HEK293 (cell line): Measurements from ENCODE around the gene JAZF1.

Source experiments
- CTCF ChIA-PET: fragments of 350-600 bp; formaldehyde crosslinking; extraction: SDS; loops from one replicate; lab custom pipeline; 2021; ENCODE audit warnings: antibody characterized with exemption; lab: Yijun Ruan, JAX
- POLR2A ChIA-PET: fragments of 300-600 bp; formaldehyde crosslinking; extraction: SDS; loops from one replicate; lab custom pipeline; 2020; ENCODE audit warnings: antibody characterized with exemption, inconsistent platforms; lab: Yijun Ruan, JAX
- H3K27ac ChIP-seq: fragments of 200-500 bp; sonication (Bioruptor generic); 2 replicates; pipeline ENCODE4 v1.5.1; 2014; ENCODE audit warnings: low read depth, low read length, control low read depth, inconsistent platforms; ENCODE audit errors: extremely low read depth
- H3K36me3 ChIP-seq, 2 experiments: fragments of 200-500 bp in 1 of 2; sonication (Bioruptor generic) in 1 of 2; 1 replicate in 1 of 2; 2 replicates in 1 of 2; pipeline ENCODE4 v1.5.1; 2014 to 2017; ENCODE audit warnings: inconsistent platforms in 2 of 2, low read length in 2 of 2; ENCODE audit not compliant: control insufficient read depth in 2 of 2, insufficient read depth in 1 of 2
- H3K4me1 ChIP-seq: fragments of 200-500 bp; sonication (Bioruptor generic); 2 replicates; pipeline ENCODE4 v1.5.1; 2014; ENCODE audit warnings: mild to moderate bottlenecking, low read length, inconsistent platforms; ENCODE audit not compliant: control insufficient read depth, insufficient read depth
- H3K4me3 ChIP-seq: 2 replicates; pipeline ENCODE4 v1.5.1; 2011; ENCODE audit warnings: low read depth, mild to moderate bottlenecking, control low read depth, low read length, moderate library complexity
- H3K9me3 ChIP-seq: fragments of 200-500 bp; sonication (Bioruptor generic); 2 replicates; pipeline ENCODE4 v1.5.1; 2014; ENCODE audit warnings: low read depth, low read length, inconsistent platforms; ENCODE audit not compliant: control insufficient read depth, insufficient read depth
- GLI2 ChIP-seq: fragments of 450-650 bp; formaldehyde crosslinking; IDR thresholded peaks from 2 replicates; pipeline ENCODE4; 2017; ENCODE audit warnings: missing biosample characterization, missing genetic modification characterization, low read depth, borderline replicate concordance
- PRDM1 ChIP-seq: fragments of 450-650 bp; formaldehyde crosslinking; IDR thresholded peaks from 2 replicates; pipeline ENCODE4; 2016; ENCODE audit warnings: missing biosample characterization, missing genetic modification characterization
- ZNF146 ChIP-seq: fragments of 450-650 bp; formaldehyde crosslinking; IDR thresholded peaks from 2 replicates; pipeline ENCODE4 v1.5.1; 2016; ENCODE audit warnings: missing biosample characterization, missing genetic modification characterization
- ZNF169 ChIP-seq: fragments of 450-650 bp; formaldehyde crosslinking; IDR thresholded peaks from 2 replicates; pipeline ENCODE4 v1.5.1; 2016; ENCODE audit warnings: missing biosample characterization, missing genetic modification characterization
- ZNF202 ChIP-seq: fragments of 450-650 bp; formaldehyde crosslinking; IDR thresholded peaks from 2 replicates; pipeline ENCODE4 v1.5.1; 2016; ENCODE audit warnings: missing biosample characterization, missing genetic modification characterization, borderline replicate concordance
- ZNF366 ChIP-seq: fragments of 450-650 bp; formaldehyde crosslinking; conservative IDR thresholded peaks from 2 replicates; pipeline ENCODE4 v1.5.1; 2016; ENCODE audit warnings: missing biosample characterization, missing genetic modification characterization
- ZNF48 ChIP-seq: fragments of 450-650 bp; formaldehyde crosslinking; IDR thresholded peaks from 2 replicates; pipeline ENCODE4 v1.5.1; 2016; ENCODE audit warnings: missing biosample characterization, missing genetic modification characterization
- ZNF529 ChIP-seq: fragments of 450-650 bp; formaldehyde crosslinking; IDR thresholded peaks from 2 replicates; pipeline ENCODE4 v1.5.1; 2017; ENCODE audit warnings: missing genetic modification characterization, missing biosample characterization; ENCODE audit not compliant: insufficient replicate concordance
- ZNF544 ChIP-seq: fragments of 450-650 bp; formaldehyde crosslinking; IDR thresholded peaks from 2 replicates; pipeline ENCODE4 v1.5.0; 2017; ENCODE audit warnings: missing biosample characterization, missing genetic modification characterization
- ZNF621 ChIP-seq: fragments of 450-650 bp; formaldehyde crosslinking; IDR thresholded peaks from 2 replicates; pipeline ENCODE4 v1.5.1; 2017; ENCODE audit warnings: missing biosample characterization, missing genetic modification characterization
- ZNF629 ChIP-seq: fragments of 450-650 bp; formaldehyde crosslinking; IDR thresholded peaks from 2 replicates; pipeline ENCODE4 v1.5.1; 2017; ENCODE audit warnings: missing biosample characterization, missing genetic modification characterization
- TF ChIP-seq, protein P1 (sequence below): fragments of 450-650 bp; formaldehyde crosslinking; IDR thresholded peaks from 2 replicates; pipeline ENCODE4 v1.5.1; 2017; ENCODE audit warnings: missing biosample characterization, missing genetic modification characterization
- TF ChIP-seq, protein P2 (sequence below): fragments of 450-650 bp; formaldehyde crosslinking; IDR thresholded peaks from 2 replicates; pipeline ENCODE4 v1.5.1; 2017; ENCODE audit warnings: missing biosample characterization, missing genetic modification characterization
- TF ChIP-seq, protein P3 (sequence below): fragments of 450-650 bp; formaldehyde crosslinking; IDR thresholded peaks from 2 replicates; pipeline ENCODE4 v1.5.1; 2016; ENCODE audit warnings: missing biosample characterization, missing genetic modification characterization
- TF ChIP-seq, protein P4 (sequence below): fragments of 450-650 bp; formaldehyde crosslinking; IDR thresholded peaks from 2 replicates; pipeline ENCODE4 v1.5.1; 2016; ENCODE audit warnings: missing biosample characterization, missing genetic modification characterization
- TF ChIP-seq, protein P5 (sequence below): fragments of 450-650 bp; formaldehyde crosslinking; conservative IDR thresholded peaks from 2 replicates; pipeline ENCODE4 v1.5.1; 2016; ENCODE audit warnings: low read depth, missing biosample characterization, missing genetic modification characterization
- TF ChIP-seq, protein P6 (sequence below): fragments of 450-650 bp; formaldehyde crosslinking; IDR thresholded peaks from 2 replicates; pipeline ENCODE4 v1.5.1; 2016; ENCODE audit warnings: missing biosample characterization, missing genetic modification characterization, borderline replicate concordance

Gene JAZF1

DNA sequence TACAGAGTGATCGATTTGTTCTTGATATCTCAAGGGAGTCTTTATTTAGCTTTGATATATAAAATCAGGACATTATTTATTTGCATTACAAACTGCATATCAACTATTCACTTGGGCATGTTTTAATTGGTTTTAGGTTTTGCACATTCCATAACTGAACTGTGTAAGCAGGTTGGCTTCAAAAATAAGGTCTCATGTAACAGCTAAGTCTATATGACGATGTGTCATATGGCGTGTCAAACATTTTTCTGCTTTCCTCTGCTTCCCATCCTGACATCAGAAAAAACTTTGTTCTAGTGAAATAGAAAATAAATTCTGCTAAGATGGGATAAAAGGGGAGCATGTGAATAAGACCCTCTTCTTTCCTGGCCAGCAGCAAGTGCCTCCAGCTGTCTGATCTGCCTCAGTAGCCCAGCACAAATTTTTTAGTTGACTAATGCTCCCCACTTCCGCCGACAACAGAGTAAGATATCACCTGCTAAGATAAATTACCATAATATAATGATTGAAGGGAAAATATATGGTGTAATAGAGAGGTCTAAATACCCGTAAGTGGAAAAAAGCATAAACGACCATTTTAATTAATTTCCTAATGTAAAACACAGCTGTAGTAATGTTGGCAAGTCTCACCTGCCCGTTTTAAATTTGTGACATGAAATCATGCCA, 260.2 kb downstream of the JAZF1 start:
- Histone ChIP-seq H3K4me3 (no peak overlapping the region), H3K36me3 (no peaks in the 10 kb centered on the region), H3K4me1 (peaks cover 9% of the 10 kb centered on the region; the same call in 1 of the 2 replicates), H3K27ac (no peak overlapping the region), H3K9me3 (no peaks in the 10 kb centered on the region)
- CTCF ChIA-PET = interaction anchor here (0.5 to 4.3 kb wide), 26 partner anchors 9 to 758 kb away, joined by 3 to 26 read pairs (median 4); partner anchors contain the start of gene HOXA13
- POLR2A ChIA-PET = interaction anchor here (0.7 to 1.7 kb wide), 5 partner anchors 136 to 738 kb away, joined by 3 to 5 read pairs (median 4); no protein-coding TSS in a partner anchor
- TF ChIP-seq ZNF544 (no peak), ZNF169 (tag by site-specific recombination) (no peak), ZNF629 (tag by site-specific recombination) (no peak), ZNF529 (tag by site-specific recombination) (no peak), ZNF621 (no peak), PRDM1 (tag by site-specific recombination) (no peak), ZNF366 (tag by site-specific recombination) (no peak), ZNF146 (no peak), GLI2 (tag by site-specific recombination) (no peak), ZNF48 (tag by site-specific recombination) (no peak), ZNF202 (tag by site-specific recombination) (no peak)
- TF ChIP-seq, protein P1, sequence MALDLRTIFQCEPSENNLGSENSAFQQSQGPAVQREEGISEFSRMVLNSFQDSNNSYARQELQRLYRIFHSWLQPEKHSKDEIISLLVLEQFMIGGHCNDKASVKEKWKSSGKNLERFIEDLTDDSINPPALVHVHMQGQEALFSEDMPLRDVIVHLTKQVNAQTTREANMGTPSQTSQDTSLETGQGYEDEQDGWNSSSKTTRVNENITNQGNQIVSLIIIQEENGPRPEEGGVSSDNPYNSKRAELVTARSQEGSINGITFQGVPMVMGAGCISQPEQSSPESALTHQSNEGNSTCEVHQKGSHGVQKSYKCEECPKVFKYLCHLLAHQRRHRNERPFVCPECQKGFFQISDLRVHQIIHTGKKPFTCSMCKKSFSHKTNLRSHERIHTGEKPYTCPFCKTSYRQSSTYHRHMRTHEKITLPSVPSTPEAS = no peak
- TF ChIP-seq, protein P2, sequence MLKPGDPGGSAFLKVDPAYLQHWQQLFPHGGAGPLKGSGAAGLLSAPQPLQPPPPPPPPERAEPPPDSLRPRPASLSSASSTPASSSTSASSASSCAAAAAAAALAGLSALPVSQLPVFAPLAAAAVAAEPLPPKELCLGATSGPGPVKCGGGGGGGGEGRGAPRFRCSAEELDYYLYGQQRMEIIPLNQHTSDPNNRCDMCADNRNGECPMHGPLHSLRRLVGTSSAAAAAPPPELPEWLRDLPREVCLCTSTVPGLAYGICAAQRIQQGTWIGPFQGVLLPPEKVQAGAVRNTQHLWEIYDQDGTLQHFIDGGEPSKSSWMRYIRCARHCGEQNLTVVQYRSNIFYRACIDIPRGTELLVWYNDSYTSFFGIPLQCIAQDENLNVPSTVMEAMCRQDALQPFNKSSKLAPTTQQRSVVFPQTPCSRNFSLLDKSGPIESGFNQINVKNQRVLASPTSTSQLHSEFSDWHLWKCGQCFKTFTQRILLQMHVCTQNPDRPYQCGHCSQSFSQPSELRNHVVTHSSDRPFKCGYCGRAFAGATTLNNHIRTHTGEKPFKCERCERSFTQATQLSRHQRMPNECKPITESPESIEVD (tag by site-specific recombination) = no peak
- TF ChIP-seq, protein P3, sequence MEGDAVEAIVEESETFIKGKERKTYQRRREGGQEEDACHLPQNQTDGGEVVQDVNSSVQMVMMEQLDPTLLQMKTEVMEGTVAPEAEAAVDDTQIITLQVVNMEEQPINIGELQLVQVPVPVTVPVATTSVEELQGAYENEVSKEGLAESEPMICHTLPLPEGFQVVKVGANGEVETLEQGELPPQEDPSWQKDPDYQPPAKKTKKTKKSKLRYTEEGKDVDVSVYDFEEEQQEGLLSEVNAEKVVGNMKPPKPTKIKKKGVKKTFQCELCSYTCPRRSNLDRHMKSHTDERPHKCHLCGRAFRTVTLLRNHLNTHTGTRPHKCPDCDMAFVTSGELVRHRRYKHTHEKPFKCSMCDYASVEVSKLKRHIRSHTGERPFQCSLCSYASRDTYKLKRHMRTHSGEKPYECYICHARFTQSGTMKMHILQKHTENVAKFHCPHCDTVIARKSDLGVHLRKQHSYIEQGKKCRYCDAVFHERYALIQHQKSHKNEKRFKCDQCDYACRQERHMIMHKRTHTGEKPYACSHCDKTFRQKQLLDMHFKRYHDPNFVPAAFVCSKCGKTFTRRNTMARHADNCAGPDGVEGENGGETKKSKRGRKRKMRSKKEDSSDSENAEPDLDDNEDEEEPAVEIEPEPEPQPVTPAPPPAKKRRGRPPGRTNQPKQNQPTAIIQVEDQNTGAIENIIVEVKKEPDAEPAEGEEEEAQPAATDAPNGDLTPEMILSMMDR (tag by site-specific recombination) = no peak
- TF ChIP-seq, protein P4, sequence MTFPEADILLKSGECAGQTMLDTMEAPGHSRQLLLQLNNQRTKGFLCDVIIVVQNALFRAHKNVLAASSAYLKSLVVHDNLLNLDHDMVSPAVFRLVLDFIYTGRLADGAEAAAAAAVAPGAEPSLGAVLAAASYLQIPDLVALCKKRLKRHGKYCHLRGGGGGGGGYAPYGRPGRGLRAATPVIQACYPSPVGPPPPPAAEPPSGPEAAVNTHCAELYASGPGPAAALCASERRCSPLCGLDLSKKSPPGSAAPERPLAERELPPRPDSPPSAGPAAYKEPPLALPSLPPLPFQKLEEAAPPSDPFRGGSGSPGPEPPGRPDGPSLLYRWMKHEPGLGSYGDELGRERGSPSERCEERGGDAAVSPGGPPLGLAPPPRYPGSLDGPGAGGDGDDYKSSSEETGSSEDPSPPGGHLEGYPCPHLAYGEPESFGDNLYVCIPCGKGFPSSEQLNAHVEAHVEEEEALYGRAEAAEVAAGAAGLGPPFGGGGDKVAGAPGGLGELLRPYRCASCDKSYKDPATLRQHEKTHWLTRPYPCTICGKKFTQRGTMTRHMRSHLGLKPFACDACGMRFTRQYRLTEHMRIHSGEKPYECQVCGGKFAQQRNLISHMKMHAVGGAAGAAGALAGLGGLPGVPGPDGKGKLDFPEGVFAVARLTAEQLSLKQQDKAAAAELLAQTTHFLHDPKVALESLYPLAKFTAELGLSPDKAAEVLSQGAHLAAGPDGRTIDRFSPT (tag by site-specific recombination) = no peak
- TF ChIP-seq, protein P5, sequence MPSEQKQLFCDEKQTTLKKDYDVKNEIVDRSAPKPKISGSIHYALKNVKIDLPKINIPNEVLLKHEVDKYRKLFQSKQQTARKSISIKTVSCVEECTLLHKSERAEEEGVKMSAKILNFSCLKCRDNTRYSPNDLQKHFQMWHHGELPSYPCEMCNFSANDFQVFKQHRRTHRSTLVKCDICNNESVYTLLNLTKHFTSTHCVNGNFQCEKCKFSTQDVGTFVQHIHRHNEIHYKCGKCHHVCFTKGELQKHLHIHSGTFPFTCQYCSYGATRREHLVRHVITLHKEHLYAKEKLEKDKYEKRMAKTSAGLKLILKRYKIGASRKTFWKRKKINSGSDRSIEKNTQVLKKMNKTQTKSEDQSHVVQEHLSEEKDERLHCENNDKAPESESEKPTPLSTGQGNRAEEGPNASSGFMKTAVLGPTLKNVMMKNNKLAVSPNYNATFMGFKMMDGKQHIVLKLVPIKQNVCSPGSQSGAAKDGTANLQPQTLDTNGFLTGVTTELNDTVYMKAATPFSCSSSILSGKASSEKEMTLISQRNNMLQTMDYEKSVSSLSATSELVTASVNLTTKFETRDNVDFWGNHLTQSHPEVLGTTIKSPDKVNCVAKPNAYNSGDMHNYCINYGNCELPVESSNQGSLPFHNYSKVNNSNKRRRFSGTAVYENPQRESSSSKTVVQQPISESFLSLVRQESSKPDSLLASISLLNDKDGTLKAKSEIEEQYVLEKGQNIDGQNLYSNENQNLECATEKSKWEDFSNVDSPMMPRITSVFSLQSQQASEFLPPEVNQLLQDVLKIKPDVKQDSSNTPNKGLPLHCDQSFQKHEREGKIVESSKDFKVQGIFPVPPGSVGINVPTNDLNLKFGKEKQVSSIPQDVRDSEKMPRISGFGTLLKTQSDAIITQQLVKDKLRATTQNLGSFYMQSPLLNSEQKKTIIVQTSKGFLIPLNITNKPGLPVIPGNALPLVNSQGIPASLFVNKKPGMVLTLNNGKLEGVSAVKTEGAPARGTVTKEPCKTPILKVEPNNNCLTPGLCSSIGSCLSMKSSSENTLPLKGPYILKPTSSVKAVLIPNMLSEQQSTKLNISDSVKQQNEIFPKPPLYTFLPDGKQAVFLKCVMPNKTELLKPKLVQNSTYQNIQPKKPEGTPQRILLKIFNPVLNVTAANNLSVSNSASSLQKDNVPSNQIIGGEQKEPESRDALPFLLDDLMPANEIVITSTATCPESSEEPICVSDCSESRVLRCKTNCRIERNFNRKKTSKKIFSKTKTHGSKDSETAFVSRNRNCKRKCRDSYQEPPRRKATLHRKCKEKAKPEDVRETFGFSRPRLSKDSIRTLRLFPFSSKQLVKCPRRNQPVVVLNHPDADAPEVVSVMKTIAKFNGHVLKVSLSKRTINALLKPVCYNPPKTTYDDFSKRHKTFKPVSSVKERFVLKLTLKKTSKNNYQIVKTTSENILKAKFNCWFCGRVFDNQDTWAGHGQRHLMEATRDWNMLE (tag by site-specific recombination) = no peak
- TF ChIP-seq, protein P6, sequence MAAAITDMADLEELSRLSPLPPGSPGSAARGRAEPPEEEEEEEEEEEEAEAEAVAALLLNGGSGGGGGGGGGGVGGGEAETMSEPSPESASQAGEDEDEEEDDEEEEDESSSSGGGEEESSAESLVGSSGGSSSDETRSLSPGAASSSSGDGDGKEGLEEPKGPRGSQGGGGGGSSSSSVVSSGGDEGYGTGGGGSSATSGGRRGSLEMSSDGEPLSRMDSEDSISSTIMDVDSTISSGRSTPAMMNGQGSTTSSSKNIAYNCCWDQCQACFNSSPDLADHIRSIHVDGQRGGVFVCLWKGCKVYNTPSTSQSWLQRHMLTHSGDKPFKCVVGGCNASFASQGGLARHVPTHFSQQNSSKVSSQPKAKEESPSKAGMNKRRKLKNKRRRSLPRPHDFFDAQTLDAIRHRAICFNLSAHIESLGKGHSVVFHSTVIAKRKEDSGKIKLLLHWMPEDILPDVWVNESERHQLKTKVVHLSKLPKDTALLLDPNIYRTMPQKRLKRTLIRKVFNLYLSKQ (tag by site-specific recombination) = no peak
